ENCODE results near the gene GNPTG. TPM values are rescaled to one million over a fixed set of nuclear protein-coding genes. Genes with fewer than 3 reads are reported as not detected.
A peak's percentile ranks its signal among the peaks of the same experiment; 100 is the strongest.

The GNPTG gene
- total RNA-seq, 1 experiment from 2014 or later = 37.3 TPM

DNA sequence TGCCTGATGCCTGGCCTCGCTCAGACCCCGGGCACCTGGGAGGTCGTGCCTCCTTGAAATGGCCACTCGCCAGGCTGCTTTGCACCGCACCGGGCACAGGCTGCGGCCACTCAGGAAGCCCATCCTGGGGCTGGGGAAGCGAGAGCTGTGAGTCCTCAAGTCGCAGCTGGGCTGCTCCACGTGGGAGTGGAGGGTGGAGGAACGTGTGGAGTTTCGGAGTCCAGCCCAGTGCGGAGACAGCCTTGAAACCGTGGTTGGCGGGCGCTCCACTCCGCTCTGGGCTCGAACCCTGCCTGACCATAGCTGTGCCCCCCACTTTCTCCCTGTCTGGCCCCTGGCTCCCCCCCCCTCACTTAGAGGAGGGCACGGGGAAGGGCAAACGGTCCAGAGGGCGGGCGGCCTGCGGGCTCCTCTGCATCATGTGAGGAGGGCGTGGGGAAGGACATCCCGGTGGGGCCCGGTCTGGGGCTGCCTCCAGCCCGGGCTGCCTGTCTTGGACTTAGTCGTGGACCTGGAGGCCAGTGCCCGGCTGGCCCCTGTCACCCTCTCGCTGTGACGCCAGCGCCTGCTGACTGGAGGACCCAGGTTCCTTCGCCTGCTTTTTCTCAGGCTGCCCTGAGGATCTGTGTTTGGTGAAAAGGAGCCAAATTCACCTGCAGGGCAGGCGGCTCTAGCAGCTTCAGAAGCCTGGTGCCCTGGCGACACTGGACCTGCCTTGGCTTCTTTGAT lies 39.8 kb upstream of the GNPTG start:
- H3K4me1 Mint-ChIP-seq (ENCODE audit: low read depth, unreplicated experiment) = no peaks in the 10 kb centered on the region
- no TSS peak for BruUV-seq (replicated peaks)
- no peaks in the 10 kb centered on the region for H3K27me3 Mint-ChIP-seq (ENCODE audit: insufficient read depth, unreplicated experiment)
- Histone ChIP-seq H3K9me3 (no peaks in the 10 kb centered on the region), H3K27me3 (replicated peaks; ENCODE audit: control insufficient read depth, insufficient read depth, low read length) (no peaks in the 10 kb centered on the region), H3K36me3 (ENCODE audit: control insufficient read depth, insufficient read depth, low read length) (peaks cover 2% of the 10 kb centered on the region), H3K4me3 (ENCODE audit: low read depth, low read length) (no peak overlapping the region), H3K4me1 (peaks cover 5% of the 10 kb centered on the region; the same call in 1 of the 2 replicates)
- H3K36me3 Mint-ChIP-seq (ENCODE audit: insufficient read depth, unreplicated experiment) = peaks cover 51% of the 10 kb centered on the region
- peak overlapping the region; percentile 100 for H3K4me3 Mint-ChIP-seq (ENCODE audit: unreplicated experiment)
- TF ChIP-seq, protein P1, sequence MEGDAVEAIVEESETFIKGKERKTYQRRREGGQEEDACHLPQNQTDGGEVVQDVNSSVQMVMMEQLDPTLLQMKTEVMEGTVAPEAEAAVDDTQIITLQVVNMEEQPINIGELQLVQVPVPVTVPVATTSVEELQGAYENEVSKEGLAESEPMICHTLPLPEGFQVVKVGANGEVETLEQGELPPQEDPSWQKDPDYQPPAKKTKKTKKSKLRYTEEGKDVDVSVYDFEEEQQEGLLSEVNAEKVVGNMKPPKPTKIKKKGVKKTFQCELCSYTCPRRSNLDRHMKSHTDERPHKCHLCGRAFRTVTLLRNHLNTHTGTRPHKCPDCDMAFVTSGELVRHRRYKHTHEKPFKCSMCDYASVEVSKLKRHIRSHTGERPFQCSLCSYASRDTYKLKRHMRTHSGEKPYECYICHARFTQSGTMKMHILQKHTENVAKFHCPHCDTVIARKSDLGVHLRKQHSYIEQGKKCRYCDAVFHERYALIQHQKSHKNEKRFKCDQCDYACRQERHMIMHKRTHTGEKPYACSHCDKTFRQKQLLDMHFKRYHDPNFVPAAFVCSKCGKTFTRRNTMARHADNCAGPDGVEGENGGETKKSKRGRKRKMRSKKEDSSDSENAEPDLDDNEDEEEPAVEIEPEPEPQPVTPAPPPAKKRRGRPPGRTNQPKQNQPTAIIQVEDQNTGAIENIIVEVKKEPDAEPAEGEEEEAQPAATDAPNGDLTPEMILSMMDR (IDR thresholded peaks at IDR 0.05; ENCODE audit: insufficient read depth in 1 of 2, low read depth in 1 of 2, low read length in 1 of 2, severe bottlenecking in 1 of 2, unreplicated experiment in 1 of 2) = no peak
- CTCF ChIA-PET = interaction anchor here (1.7 kb wide), 1 partner anchor 31 kb away, joined by 8 read pairs; no protein-coding TSS in a partner anchor
- intact Hi-C loops (cut with micrococcal nuclease; ENCODE audit: unreplicated experiment) = no loop called here
- no peak for DNase-seq
- H3K27ac Mint-ChIP-seq (ENCODE audit: unreplicated experiment) = no peak overlapping the region
- H3K9me3 Mint-ChIP-seq (ENCODE audit: unreplicated experiment) = no peaks in the 10 kb centered on the region
- POLR2A ChIA-PET = no interaction called here

DNA sequence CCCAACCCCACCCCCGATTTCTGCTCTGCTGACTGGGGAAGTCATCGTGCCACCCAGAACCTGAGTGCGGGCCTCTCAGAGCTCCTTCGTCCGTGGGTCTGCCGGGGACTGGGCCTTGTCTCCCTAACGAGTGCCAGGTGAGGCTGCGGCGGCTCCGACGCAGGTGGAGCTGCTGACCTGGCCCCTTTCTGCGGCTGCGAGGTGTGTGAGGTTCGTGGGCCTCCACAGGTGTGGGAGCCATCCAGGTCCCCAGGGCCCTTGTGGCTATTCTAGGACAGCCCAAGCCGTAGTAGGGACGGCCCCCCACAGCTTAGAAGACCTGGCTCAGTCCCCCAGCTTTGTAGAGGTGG lies 39.3 kb upstream of the GNPTG start:
- TF ChIP-seq, protein P1 (IDR thresholded peaks at IDR 0.05; ENCODE audit: insufficient read depth in 1 of 2, low read depth in 1 of 2, low read length in 1 of 2, severe bottlenecking in 1 of 2, unreplicated experiment in 1 of 2) = no peak
- POLR2A ChIA-PET = no interaction called here
- H3K9me3 Mint-ChIP-seq (ENCODE audit: unreplicated experiment) = no peaks in the 10 kb centered on the region
- Histone ChIP-seq H3K27me3 (replicated peaks; ENCODE audit: control insufficient read depth, insufficient read depth, low read length) (no peaks in the 10 kb centered on the region), H3K36me3 (ENCODE audit: control insufficient read depth, insufficient read depth, low read length) (peaks cover 2% of the 10 kb centered on the region), H3K9me3 (no peaks in the 10 kb centered on the region), H3K4me3 (ENCODE audit: low read depth, low read length) (no peak overlapping the region), H3K4me1 (peaks cover 5% of the 10 kb centered on the region; the same call in 1 of the 2 replicates)
- H3K36me3 Mint-ChIP-seq (ENCODE audit: insufficient read depth, unreplicated experiment) = peaks cover 56% of the 10 kb centered on the region
- no peak for DNase-seq
- BruUV-seq (replicated peaks) = no TSS peak
- H3K27ac Mint-ChIP-seq (ENCODE audit: unreplicated experiment) = no peak overlapping the region
- intact Hi-C loops (cut with micrococcal nuclease; ENCODE audit: unreplicated experiment) = no loop called here
- H3K4me3 Mint-ChIP-seq (ENCODE audit: unreplicated experiment) = no peak overlapping the region
- no peaks in the 10 kb centered on the region for H3K4me1 Mint-ChIP-seq (ENCODE audit: low read depth, unreplicated experiment)
- CTCF ChIA-PET = interaction anchor here (1.7 kb wide), 1 partner anchor 31 kb away, joined by 8 read pairs; no protein-coding TSS in a partner anchor
- H3K27me3 Mint-ChIP-seq (ENCODE audit: insufficient read depth, unreplicated experiment) = no peaks in the 10 kb centered on the region

DNA sequence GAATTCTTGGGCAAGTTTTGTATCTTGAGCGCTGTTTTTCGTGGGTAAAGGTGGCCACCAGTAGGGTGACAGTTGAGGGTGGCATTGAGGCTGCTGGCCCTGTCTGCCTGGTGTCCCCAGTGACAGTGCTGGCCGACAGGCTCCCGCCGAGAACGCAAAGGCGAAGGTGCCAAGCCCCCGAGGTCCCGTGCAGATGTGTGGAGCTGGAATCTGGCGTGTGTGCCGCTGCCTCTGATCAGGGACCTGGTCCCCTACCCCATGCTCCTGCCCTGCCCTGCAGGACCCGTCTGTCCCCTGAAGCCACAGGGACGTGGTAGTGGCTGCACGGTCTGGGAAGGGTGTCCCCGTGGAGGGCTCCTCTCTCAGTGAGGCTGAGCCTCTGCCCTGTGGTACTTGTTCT lies 38.8 kb upstream of the GNPTG start:
- Mint-ChIP-seq H3K4me3 (ENCODE audit: unreplicated experiment) (no peak overlapping the region), H3K27ac (ENCODE audit: unreplicated experiment) (no peak overlapping the region)

More for the DNA sequence above, 38.8 kb upstream of the GNPTG start:
- POLR2A ChIA-PET = no interaction called here
- Mint-ChIP-seq H3K4me1 (ENCODE audit: low read depth, unreplicated experiment) (no peaks in the 10 kb centered on the region), H3K36me3 (ENCODE audit: insufficient read depth, unreplicated experiment) (peaks cover 61% of the 10 kb centered on the region), H3K27me3 (ENCODE audit: insufficient read depth, unreplicated experiment) (no peaks in the 10 kb centered on the region), H3K9me3 (ENCODE audit: unreplicated experiment) (no peaks in the 10 kb centered on the region)
- TF ChIP-seq, protein P1 (IDR thresholded peaks at IDR 0.05; ENCODE audit: insufficient read depth in 1 of 2, low read depth in 1 of 2, low read length in 1 of 2, severe bottlenecking in 1 of 2, unreplicated experiment in 1 of 2) = no peak
- H3K9me3 ChIP-seq = no peaks in the 10 kb centered on the region
- no peak overlapping the region for H3K4me3 ChIP-seq (ENCODE audit: low read depth, low read length)
- intact Hi-C loops (cut with micrococcal nuclease; ENCODE audit: unreplicated experiment) = no loop called here
- no peaks in the 10 kb centered on the region for H3K27me3 ChIP-seq (replicated peaks; ENCODE audit: control insufficient read depth, insufficient read depth, low read length)
- no TSS peak for BruUV-seq (replicated peaks)
- no peak for DNase-seq
- peaks cover 2% of the 10 kb centered on the region for H3K36me3 ChIP-seq (ENCODE audit: control insufficient read depth, insufficient read depth, low read length)
- H3K4me1 ChIP-seq = peaks cover 5% of the 10 kb centered on the region; the same call in 1 of the 2 replicates
- CTCF ChIA-PET = interaction anchor here (0.7 kb wide), 1 partner anchor 23 kb away, joined by 11 read pairs; no protein-coding TSS in a partner anchor
